Tibial nerve (tissue), 4 donors: ENCODE data around the gene PRKCZ. TPM values are rescaled to one million over a fixed set of nuclear protein-coding genes. Genes with fewer than 3 reads are reported as not detected.

ENCODE experiments used
- DNase-seq, 2 donors: peaks; one replicate each; pipeline ENCODE4 v3.0.0-alpha.2; 2019; ENCODE audit warnings: low spot score in 2 of 2
- H3K27ac ChIP-seq, 4 donors: fragments of 200-600 bp; sonication (generic) in 3 of 4; one replicate each; pipeline ENCODE4 v1.5.1; 2017 to 2019; ENCODE audit warnings: mild to moderate bottlenecking in 1 of 4
- H3K27me3 ChIP-seq, 2 donors: fragments of 200-600 bp; sonication (generic) in 1 of 2; one replicate each; pipeline versions ENCODE4 v1.5.1 to v1.6.0; 2017 to 2019
- H3K36me3 ChIP-seq, 3 donors: fragments of 200-600 bp; sonication (generic); one replicate each; pipeline ENCODE4 v1.5.1; 2018 to 2019
- H3K4me1 ChIP-seq, 4 donors: fragments of 200-600 bp; sonication (generic) in 3 of 4; one replicate each; pipeline ENCODE4 v1.5.1; 2017 to 2019
- H3K4me3 ChIP-seq, 4 donors: fragments of 200-600 bp; sonication (generic) in 3 of 4; one replicate each; pipeline ENCODE4 v1.5.1; 2017 to 2019; ENCODE audit warnings: mild to moderate bottlenecking in 1 of 4, moderate library complexity in 1 of 4
- H3K9me3 ChIP-seq, 4 donors: fragments of 200-600 bp; sonication (generic) in 3 of 4; one replicate each; pipeline ENCODE4 v1.5.1; 2017 to 2019
- CTCF ChIP-seq, 5 experiments: fragments of 200-600 bp in 3 of 5; fragments of 450-650 bp in 2 of 5; sonication (generic) in 3 of 5; IDR thresholded peaks; one replicate each; pipeline ENCODE4 v1.5.1; 2016 to 2019; ENCODE audit warnings: antibody characterized with exemption in 5 of 5, mild to moderate bottlenecking in 3 of 5, moderate library complexity in 2 of 5
- EP300 ChIP-seq, 2 donors: sonication (generic); formaldehyde crosslinking; IDR thresholded peaks; one replicate each; pipeline ENCODE4 v1.6.1; 2017; ENCODE audit warnings: antibody characterized with exemption in 2 of 2, mild to moderate bottlenecking in 1 of 2
- POLR2A ChIP-seq, 2 donors: fragments of 450-650 bp; IDR thresholded peaks; one replicate each; pipeline ENCODE4 v1.6.1; 2017; ENCODE audit warnings: antibody characterized with exemption in 2 of 2, mild to moderate bottlenecking in 2 of 2, moderate library complexity in 2 of 2
- WGBS, 2 donors: methylation state at CpG; one replicate each; pipeline ENCODE4 v1.1.5; 2018; 5-methylcytosine and 5-hydroxymethylcytosine counted together
- total RNA-seq, 4 donors: library from RNA; depleted of rRNA; stranded (reverse); fragments of >200 nt; gene quantifications; one replicate each; pipeline ENCODE4 v1.1.0, GENCODE V29; 2016

Gene PRKCZ
- total RNA-seq, 4 donors from 2014 or later, result 2.0 to 3.9 (median 2.8) TPM

GRCh38 chr1:2098839-2099785 lies 48.9 kb downstream of the PRKCZ start:
- Histone ChIP-seq H3K4me1 (no peaks in the 10 kb centered on the region), H3K27ac (no peak overlapping the region), H3K4me3 (no peak overlapping the region), H3K27me3 (peaks cover 0 to 9% of the 10 kb centered on the region in 2 donors), H3K36me3 (no peaks in the 10 kb centered on the region), H3K9me3 (peaks cover 0 to 16% (median 0%) of the 10 kb centered on the region in 4 donors)
- TF ChIP-seq EP300 (IDR thresholded peaks at IDR 0.05), result no peak
- DNase-seq, result no peak
- WGBS, 2 donors, result 78 to 79% methylated on average over 35 of the region's 35 CpGs

GRCh38 chr1:2099886-2100779 lies 49.9 kb downstream of the PRKCZ start:
- TF ChIP-seq CTCF (IDR thresholded peaks at IDR 0.05), result no peak
- TF ChIP-seq EP300 (IDR thresholded peaks at IDR 0.05), result no peak
- TF ChIP-seq POLR2A (IDR thresholded peaks at IDR 0.05), result no peak
- Histone ChIP-seq H3K4me3 (no peak overlapping the region), H3K4me1 (no peaks in the 10 kb centered on the region), H3K27me3 (peaks cover 0 to 16% of the 10 kb centered on the region in 2 donors), H3K36me3 (no peaks in the 10 kb centered on the region), H3K9me3 (peaks cover 0 to 16% (median 0%) of the 10 kb centered on the region in 4 donors), H3K27ac (no peak overlapping the region)
- DNase-seq, result no peak
- 72 to 75% methylated on average over 22 of the region's 22 CpGs for WGBS, 2 donors

- H3K4me1 ChIP-seq, result no peaks in the 10 kb centered on the region
- 82 to 83% methylated on average over 4 of the region's 4 CpGs for WGBS, 2 donors
- no peak for DNase-seq
- H3K9me3 ChIP-seq, result peaks cover 0 to 16% (median 0%) of the 10 kb centered on the region in 4 donors
- H3K36me3 ChIP-seq, result no peaks in the 10 kb centered on the region
- H3K27ac ChIP-seq, result no peak overlapping the region
- H3K27me3 ChIP-seq, result peaks cover 0 to 16% of the 10 kb centered on the region in 2 donors
- no peak for TF ChIP-seq POLR2A (IDR thresholded peaks at IDR 0.05)
- TF ChIP-seq CTCF (IDR thresholded peaks at IDR 0.05), result no peak
- TF ChIP-seq EP300 (IDR thresholded peaks at IDR 0.05), result no peak
- H3K4me3 ChIP-seq, result no peak overlapping the region
Observed at GRCh38 chr1:2100780-2101108, 50.5 kb downstream of the PRKCZ start.

GRCh38 chr1:2101531-2101930 lies 51.3 kb downstream of the PRKCZ start:
- no peak for DNase-seq
- WGBS, 2 donors, result 88 to 93% methylated on average over 16 of the region's 16 CpGs

More at GRCh38 chr1:2101531-2101930, 51.3 kb downstream of the PRKCZ start:
- TF ChIP-seq CTCF (IDR thresholded peaks at IDR 0.05) (no peak), EP300 (IDR thresholded peaks at IDR 0.05) (no peak), POLR2A (IDR thresholded peaks at IDR 0.05) (no peak)
- no peak overlapping the region for H3K4me3 ChIP-seq
- H3K36me3 ChIP-seq, result no peaks in the 10 kb centered on the region
- peaks cover 0 to 16% of the 10 kb centered on the region in 2 donors for H3K27me3 ChIP-seq
- peaks cover 0 to 16% (median 0%) of the 10 kb centered on the region in 4 donors for H3K9me3 ChIP-seq
- no peaks in the 10 kb centered on the region for H3K4me1 ChIP-seq
- no peak overlapping the region for H3K27ac ChIP-seq
